22Rv1 (cell line): Measurements from ENCODE around the gene ANXA5.

Experiments used
- ZFX ChIP-seq: fragments of 450-650 bp; IDR thresholded peaks from 2 replicates; pipeline ENCODE4 v1.6.1; 2017; ENCODE audit warnings: antibody characterized with exemption, borderline replicate concordance
- TF ChIP-seq, protein P1 (sequence below): fragments of 450-650 bp; IDR thresholded peaks from 2 replicates; pipeline ENCODE4 v1.5.1; 2017; ENCODE audit warnings: mild to moderate bottlenecking

- TF ChIP-seq, protein P1, sequence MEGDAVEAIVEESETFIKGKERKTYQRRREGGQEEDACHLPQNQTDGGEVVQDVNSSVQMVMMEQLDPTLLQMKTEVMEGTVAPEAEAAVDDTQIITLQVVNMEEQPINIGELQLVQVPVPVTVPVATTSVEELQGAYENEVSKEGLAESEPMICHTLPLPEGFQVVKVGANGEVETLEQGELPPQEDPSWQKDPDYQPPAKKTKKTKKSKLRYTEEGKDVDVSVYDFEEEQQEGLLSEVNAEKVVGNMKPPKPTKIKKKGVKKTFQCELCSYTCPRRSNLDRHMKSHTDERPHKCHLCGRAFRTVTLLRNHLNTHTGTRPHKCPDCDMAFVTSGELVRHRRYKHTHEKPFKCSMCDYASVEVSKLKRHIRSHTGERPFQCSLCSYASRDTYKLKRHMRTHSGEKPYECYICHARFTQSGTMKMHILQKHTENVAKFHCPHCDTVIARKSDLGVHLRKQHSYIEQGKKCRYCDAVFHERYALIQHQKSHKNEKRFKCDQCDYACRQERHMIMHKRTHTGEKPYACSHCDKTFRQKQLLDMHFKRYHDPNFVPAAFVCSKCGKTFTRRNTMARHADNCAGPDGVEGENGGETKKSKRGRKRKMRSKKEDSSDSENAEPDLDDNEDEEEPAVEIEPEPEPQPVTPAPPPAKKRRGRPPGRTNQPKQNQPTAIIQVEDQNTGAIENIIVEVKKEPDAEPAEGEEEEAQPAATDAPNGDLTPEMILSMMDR, result no peak
- TF ChIP-seq ZFX, result no peak
Measured at GRCh38 chr4:121679951-121680350, 16.8 kb downstream of the ANXA5 start.
